Progenitor cell of endocrine pancreas (in vitro differentiated cells): Measurements from ENCODE around the gene JUN. TPM values are rescaled to one million over a fixed set of nuclear protein-coding genes. Genes with fewer than 3 reads are reported as not detected.

Source experiments
- DNase-seq: peaks from one replicate; pipeline ENCODE4 v3.0.0; 2021; ENCODE audit warnings: low spot score; ENCODE audit not compliant: unreplicated experiment
- H3K27ac Mint-ChIP-seq: 2 replicates; pipeline ENCODE4 v1.8.0; 2021; ENCODE audit warnings: mild to moderate bottlenecking, moderate library complexity, mixed read lengths
- H3K27me3 Mint-ChIP-seq: 2 replicates; pipeline ENCODE4 v1.8.0; 2021; ENCODE audit warnings: mixed read lengths
- H3K36me3 Mint-ChIP-seq: 2 replicates; pipeline ENCODE4 v1.8.0; 2022; ENCODE audit warnings: mixed read lengths; ENCODE audit not compliant: insufficient read depth
- H3K4me1 Mint-ChIP-seq: 2 replicates; pipeline ENCODE4 v1.8.0; 2021; ENCODE audit warnings: low read depth, mixed read lengths
- H3K4me3 Mint-ChIP-seq: 2 replicates; pipeline ENCODE4 v1.8.0; 2021; ENCODE audit warnings: low read depth, mild to moderate bottlenecking, moderate library complexity, mixed read lengths
- H3K9me3 Mint-ChIP-seq: 2 replicates; pipeline ENCODE4 v1.8.0; 2021; ENCODE audit warnings: low read depth, mixed read lengths
- CTCF ChIP-seq: fragments of 200-600 bp; sonication (generic); IDR thresholded peaks from one replicate; pipeline ENCODE4 v1.5.0; 2021; ENCODE audit warnings: antibody characterized with exemption, mild to moderate bottlenecking; ENCODE audit not compliant: unreplicated experiment
- total RNA-seq: library from RNA; stranded (reverse); gene quantifications from 2 replicates; pipeline ENCODE4 v1.2.1, GENCODE V29; 2021

Gene JUN
- total RNA-seq, 1 donor from 2014 or later = 107 TPM

- Mint-ChIP-seq H3K27me3 (peaks cover 25% of the 10 kb centered on the region), H3K9me3 (no peaks in the 10 kb centered on the region)
- DNase-seq = no peak
Measured at GRCh38 chr1:58749646-58750045, 34.2 kb downstream of the JUN start.

GRCh38 chr1:58748666-58749065, 35.2 kb downstream of the JUN start:
- peaks cover 19% of the 10 kb centered on the region for H3K4me1 Mint-ChIP-seq
- H3K4me3 Mint-ChIP-seq = no peak overlapping the region
- H3K36me3 Mint-ChIP-seq = peaks cover 2% of the 10 kb centered on the region
- no peak for TF ChIP-seq CTCF
- DNase-seq = no peak
- no peak overlapping the region for H3K27ac Mint-ChIP-seq
- H3K27me3 Mint-ChIP-seq = peaks cover 28% of the 10 kb centered on the region
- peaks cover 3% of the 10 kb centered on the region for H3K9me3 Mint-ChIP-seq

More at GRCh38 chr1:58749646-58750045, 34.2 kb downstream of the JUN start:
- no peak overlapping the region for H3K4me3 Mint-ChIP-seq
- no peaks in the 10 kb centered on the region for H3K36me3 Mint-ChIP-seq
- TF ChIP-seq CTCF = no peak
- H3K4me1 Mint-ChIP-seq = peaks cover 29% of the 10 kb centered on the region
- no peak overlapping the region for H3K27ac Mint-ChIP-seq

- peaks cover 3% of the 10 kb centered on the region for H3K9me3 Mint-ChIP-seq
- H3K27me3 Mint-ChIP-seq = peaks cover 28% of the 10 kb centered on the region
- H3K27ac Mint-ChIP-seq = no peak overlapping the region
- peaks cover 2% of the 10 kb centered on the region for H3K36me3 Mint-ChIP-seq
- H3K4me3 Mint-ChIP-seq = no peak overlapping the region
- no peak for TF ChIP-seq CTCF
- DNase-seq = no peak
- peaks cover 7% of the 10 kb centered on the region for H3K4me1 Mint-ChIP-seq
Measured at GRCh38 chr1:58746757-58747156, 37.1 kb downstream of the JUN start.

GRCh38 chr1:58746182-58746581, 37.7 kb downstream of the JUN start:
- DNase-seq = no peak
- Mint-ChIP-seq H3K4me3 (no peak overlapping the region), H3K9me3 (peaks cover 3% of the 10 kb centered on the region), H3K27ac (no peak overlapping the region), H3K4me1 (peaks cover 7% of the 10 kb centered on the region), H3K36me3 (peaks cover 2% of the 10 kb centered on the region), H3K27me3 (peaks cover 28% of the 10 kb centered on the region)
- TF ChIP-seq CTCF = no peak

GRCh38 chr1:58745666-58746065, 38.2 kb downstream of the JUN start:
- Mint-ChIP-seq H3K27me3 (peaks cover 23% of the 10 kb centered on the region), H3K27ac (no peak overlapping the region), H3K4me1 (peaks cover 7% of the 10 kb centered on the region), H3K36me3 (peaks cover 2% of the 10 kb centered on the region), H3K9me3 (peaks cover 3% of the 10 kb centered on the region), H3K4me3 (no peak overlapping the region)
- no peak for DNase-seq
- TF ChIP-seq CTCF = no peak
